ENCODE measurements around the gene TP73.

Gene TP73

GRCh38 chr1:3689138-3689750 lies 36.9 kb downstream of the TP73 start:
- Histone ChIP-seq H3K9me3 (ENCODE audit: low read length) (no peaks in the 10 kb centered on the region), H3K36me3 (ENCODE audit: insufficient read depth, low read length) (no peaks in the 10 kb centered on the region), H3K9ac (ENCODE audit: low read length) (no peak overlapping the region), H3K27me3 (ENCODE audit: control insufficient read depth in 1 of 2, insufficient read depth in 2 of 2, low read length in 2 of 2) (peaks cover 0 to 17% of the 10 kb centered on the region in 2 donors), H3K27ac (ENCODE audit: low read depth, low read length) (no peak overlapping the region), H3K4me3 (ENCODE audit: low read depth in 1 of 2, low read length in 2 of 2) (no peak overlapping the region), H3K4me1 (ENCODE audit: insufficient read depth, low read length) (no peaks in the 10 kb centered on the region)

GRCh38 chr1:3690282-3691065 lies 38.2 kb downstream of the TP73 start:
- Histone ChIP-seq H3K27me3 (ENCODE audit: control insufficient read depth in 1 of 2, insufficient read depth in 2 of 2, low read length in 2 of 2) (peaks cover 0 to 15% of the 10 kb centered on the region in 2 donors), H3K4me3 (ENCODE audit: low read depth in 1 of 2, low read length in 2 of 2) (no peak overlapping the region), H3K4me1 (ENCODE audit: insufficient read depth, low read length) (no peaks in the 10 kb centered on the region)

GRCh38 chr1:3691421-3692204 lies 39.3 kb downstream of the TP73 start:
- Histone ChIP-seq H3K27me3 (ENCODE audit: control insufficient read depth in 1 of 2, insufficient read depth in 2 of 2, low read length in 2 of 2) (peaks cover 0 to 24% of the 10 kb centered on the region in 2 donors), H3K9me3 (ENCODE audit: low read length) (no peaks in the 10 kb centered on the region), H3K36me3 (ENCODE audit: insufficient read depth, low read length) (no peaks in the 10 kb centered on the region), H3K9ac (ENCODE audit: low read length) (no peak overlapping the region), H3K4me3 (ENCODE audit: low read depth in 1 of 2, low read length in 2 of 2) (no peak overlapping the region), H3K27ac (ENCODE audit: low read depth, low read length) (no peak overlapping the region), H3K4me1 (ENCODE audit: insufficient read depth, low read length) (no peaks in the 10 kb centered on the region)

More at GRCh38 chr1:3690282-3691065, 38.2 kb downstream of the TP73 start:
- H3K36me3 ChIP-seq (ENCODE audit: insufficient read depth, low read length): no peaks in the 10 kb centered on the region
- no peaks in the 10 kb centered on the region for H3K9me3 ChIP-seq (ENCODE audit: low read length)
- no peak overlapping the region for H3K9ac ChIP-seq (ENCODE audit: low read length)
- H3K27ac ChIP-seq (ENCODE audit: low read depth, low read length): no peak overlapping the region

- H3K9ac ChIP-seq (ENCODE audit: low read length): no peak overlapping the region
- no peaks in the 10 kb centered on the region for H3K9me3 ChIP-seq (ENCODE audit: low read length)
- H3K27me3 ChIP-seq (ENCODE audit: control insufficient read depth in 1 of 2, insufficient read depth in 2 of 2, low read length in 2 of 2): peaks cover 0 to 34% of the 10 kb centered on the region in 2 donors
- H3K4me1 ChIP-seq (ENCODE audit: insufficient read depth, low read length): no peaks in the 10 kb centered on the region
- H3K4me3 ChIP-seq (ENCODE audit: low read depth in 1 of 2, low read length in 2 of 2): no peak overlapping the region
- H3K27ac ChIP-seq (ENCODE audit: low read depth, low read length): no peak overlapping the region
- no peaks in the 10 kb centered on the region for H3K36me3 ChIP-seq (ENCODE audit: insufficient read depth, low read length)
Observed at GRCh38 chr1:3692598-3692997, 40.3 kb downstream of the TP73 start.

GRCh38 chr1:3693321-3693720 lies 41.0 kb downstream of the TP73 start:
- Histone ChIP-seq H3K4me3 (ENCODE audit: low read depth in 1 of 2, low read length in 2 of 2) (no peak overlapping the region), H3K27me3 (ENCODE audit: control insufficient read depth in 1 of 2, insufficient read depth in 2 of 2, low read length in 2 of 2) (peaks cover 0 to 41% of the 10 kb centered on the region in 2 donors), H3K9me3 (ENCODE audit: low read length) (no peaks in the 10 kb centered on the region), H3K9ac (ENCODE audit: low read length) (no peak overlapping the region), H3K36me3 (ENCODE audit: insufficient read depth, low read length) (no peaks in the 10 kb centered on the region), H3K27ac (ENCODE audit: low read depth, low read length) (no peak overlapping the region), H3K4me1 (ENCODE audit: insufficient read depth, low read length) (no peaks in the 10 kb centered on the region)

- Histone ChIP-seq H3K36me3 (ENCODE audit: insufficient read depth, low read length) (no peaks in the 10 kb centered on the region), H3K27me3 (ENCODE audit: control insufficient read depth in 1 of 2, insufficient read depth in 2 of 2, low read length in 2 of 2) (peaks cover 0 to 45% of the 10 kb centered on the region in 2 donors), H3K9me3 (ENCODE audit: low read length) (no peaks in the 10 kb centered on the region), H3K4me1 (ENCODE audit: insufficient read depth, low read length) (no peaks in the 10 kb centered on the region), H3K4me3 (ENCODE audit: low read depth in 1 of 2, low read length in 2 of 2) (no peak overlapping the region), H3K27ac (ENCODE audit: low read depth, low read length) (no peak overlapping the region), H3K9ac (ENCODE audit: low read length) (no peak overlapping the region)
Observed at GRCh38 chr1:3695326-3696217, 43.3 kb downstream of the TP73 start.

GRCh38 chr1:3696689-3697088 lies 44.4 kb downstream of the TP73 start:
- Histone ChIP-seq H3K4me3 (ENCODE audit: low read depth in 1 of 2, low read length in 2 of 2) (no peak overlapping the region), H3K9ac (ENCODE audit: low read length) (no peak overlapping the region), H3K36me3 (ENCODE audit: insufficient read depth, low read length) (no peaks in the 10 kb centered on the region), H3K9me3 (ENCODE audit: low read length) (no peaks in the 10 kb centered on the region), H3K27ac (ENCODE audit: low read depth, low read length) (no peak overlapping the region), H3K27me3 (ENCODE audit: control insufficient read depth in 1 of 2, insufficient read depth in 2 of 2, low read length in 2 of 2) (peaks cover 0 to 45% of the 10 kb centered on the region in 2 donors), H3K4me1 (ENCODE audit: insufficient read depth, low read length) (no peaks in the 10 kb centered on the region)

GRCh38 chr1:3697104-3697503 lies 44.8 kb downstream of the TP73 start:
- no peak overlapping the region for H3K9ac ChIP-seq (ENCODE audit: low read length)
- peaks cover 0 to 45% of the 10 kb centered on the region in 2 donors for H3K27me3 ChIP-seq (ENCODE audit: control insufficient read depth in 1 of 2, insufficient read depth in 2 of 2, low read length in 2 of 2)
- H3K4me3 ChIP-seq (ENCODE audit: low read depth in 1 of 2, low read length in 2 of 2): no peak overlapping the region
- no peak overlapping the region for H3K27ac ChIP-seq (ENCODE audit: low read depth, low read length)
- H3K9me3 ChIP-seq (ENCODE audit: low read length): no peaks in the 10 kb centered on the region
- H3K4me1 ChIP-seq (ENCODE audit: insufficient read depth, low read length): no peaks in the 10 kb centered on the region
- H3K36me3 ChIP-seq (ENCODE audit: insufficient read depth, low read length): no peaks in the 10 kb centered on the region

GRCh38 chr1:3697810-3698209 lies 45.5 kb downstream of the TP73 start:
- no peaks in the 10 kb centered on the region for H3K4me1 ChIP-seq (ENCODE audit: insufficient read depth, low read length)
- H3K9me3 ChIP-seq (ENCODE audit: low read length): no peaks in the 10 kb centered on the region
- no peaks in the 10 kb centered on the region for H3K36me3 ChIP-seq (ENCODE audit: insufficient read depth, low read length)
- no peak overlapping the region for H3K4me3 ChIP-seq (ENCODE audit: low read depth in 1 of 2, low read length in 2 of 2)
- H3K27ac ChIP-seq (ENCODE audit: low read depth, low read length): no peak overlapping the region
- H3K27me3 ChIP-seq (ENCODE audit: control insufficient read depth in 1 of 2, insufficient read depth in 2 of 2, low read length in 2 of 2): peaks cover 0 to 48% of the 10 kb centered on the region in 2 donors
- H3K9ac ChIP-seq (ENCODE audit: low read length): no peak overlapping the region

GRCh38 chr1:3698660-3699408 lies 46.5 kb downstream of the TP73 start:
- Histone ChIP-seq H3K4me1 (ENCODE audit: insufficient read depth, low read length) (no peaks in the 10 kb centered on the region), H3K36me3 (ENCODE audit: insufficient read depth, low read length) (no peaks in the 10 kb centered on the region), H3K9me3 (ENCODE audit: low read length) (no peaks in the 10 kb centered on the region), H3K4me3 (ENCODE audit: low read depth in 1 of 2, low read length in 2 of 2) (no peak overlapping the region), H3K27ac (ENCODE audit: low read depth, low read length) (no peak overlapping the region), H3K27me3 (ENCODE audit: control insufficient read depth in 1 of 2, insufficient read depth in 2 of 2, low read length in 2 of 2) (peaks cover 0 to 53% of the 10 kb centered on the region in 2 donors), H3K9ac (ENCODE audit: low read length) (no peak overlapping the region)

Measured in muscle layer of colon (tissue), 2 donors.